Measurements from ENCODE around the gene CD55.

CD55 gene

GRCh38 chr1:207306023-207306422 lies 15.5 kb upstream of the CD55 start:
- Histone ChIP-seq H3K27me3 (ENCODE audit: insufficient read depth, low read length) (no peaks in the 10 kb centered on the region), H3K4ac (ENCODE audit: low read depth, low read length) (no peak overlapping the region), H3K9ac (ENCODE audit: low read length) (no peak overlapping the region), H4K12ac (ENCODE audit: low read depth, low read length) (no peak overlapping the region), H3K23ac (ENCODE audit: low read length) (no peak overlapping the region), H3K4me1 (ENCODE audit: control insufficient read depth in 1 of 2, insufficient read depth in 2 of 2, low read length in 2 of 2) (peaks cover 0 to 4% of the 10 kb centered on the region in 2 experiments), H2BK12ac (ENCODE audit: low read length) (no peak overlapping the region), H4K8ac (ENCODE audit: low read depth, low read length) (no peak overlapping the region), H2BK5ac (ENCODE audit: low read depth, low read length, poor library complexity) (no peak overlapping the region), H3K4me3 (ENCODE audit: low read depth, low read length) (no peak overlapping the region), H2AFZ (ENCODE audit: insufficient read depth, low read length, poor library complexity) (no peak overlapping the region), H3K79me1 (ENCODE audit: low read length) (no peaks in the 10 kb centered on the region), H2BK120ac (ENCODE audit: insufficient read depth, low read length, poor library complexity) (no peak overlapping the region), H3K79me2 (ENCODE audit: control insufficient read depth, insufficient read depth, low read length, poor library complexity) (no peaks in the 10 kb centered on the region), H3K4me2 (ENCODE audit: low read length) (no peak overlapping the region), H3K9me3 (ENCODE audit: insufficient read depth, low read depth, low read length) (no peaks in the 10 kb centered on the region), H3K27ac (ENCODE audit: low read depth, low read length) (no peak overlapping the region), H4K91ac (ENCODE audit: low read depth, low read length) (no peak overlapping the region), H2AK5ac (ENCODE audit: low read length) (no peak overlapping the region), H3K18ac (ENCODE audit: low read length) (no peak overlapping the region), H3K14ac (ENCODE audit: low read length) (no peak overlapping the region), H3K36me3 (ENCODE audit: control insufficient read depth in 1 of 2, insufficient read depth in 2 of 2, low read length in 2 of 2) (no peaks in the 10 kb centered on the region)
- WGBS (ENCODE audit: extremely low coverage, insufficient coverage, insufficient read length): no CpG with 5 or more reads among the region's 1 CpG
- DNase-seq: no peak

- no peaks in the 10 kb centered on the region for H3K79me1 ChIP-seq (ENCODE audit: low read length)
- H3K9me3 ChIP-seq (ENCODE audit: insufficient read depth, low read depth, low read length): no peaks in the 10 kb centered on the region
- no CpG with 5 or more reads among the region's 5 CpGs for WGBS (ENCODE audit: extremely low coverage, insufficient coverage, insufficient read length)
- H3K79me2 ChIP-seq (ENCODE audit: control insufficient read depth, insufficient read depth, low read length, poor library complexity): no peaks in the 10 kb centered on the region
- no peak for DNase-seq
- no peaks in the 10 kb centered on the region for H3K36me3 ChIP-seq (ENCODE audit: control insufficient read depth in 1 of 2, insufficient read depth in 2 of 2, low read length in 2 of 2)
- no peak overlapping the region for H4K12ac ChIP-seq (ENCODE audit: low read depth, low read length)
- H3K4me2 ChIP-seq (ENCODE audit: low read length): no peak overlapping the region
- no peak overlapping the region for H3K23ac ChIP-seq (ENCODE audit: low read length)
- no peak overlapping the region for H3K4me3 ChIP-seq (ENCODE audit: low read depth, low read length)
- no peak overlapping the region for H2AK5ac ChIP-seq (ENCODE audit: low read length)
- no peak overlapping the region for H2AFZ ChIP-seq (ENCODE audit: insufficient read depth, low read length, poor library complexity)
- H3K4ac ChIP-seq (ENCODE audit: low read depth, low read length): no peak overlapping the region
- no peak overlapping the region for H3K9ac ChIP-seq (ENCODE audit: low read length)
- H2BK5ac ChIP-seq (ENCODE audit: low read depth, low read length, poor library complexity): no peak overlapping the region
- no peak overlapping the region for H3K14ac ChIP-seq (ENCODE audit: low read length)
- H4K91ac ChIP-seq (ENCODE audit: low read depth, low read length): no peak overlapping the region
- H4K8ac ChIP-seq (ENCODE audit: low read depth, low read length): no peak overlapping the region
- peaks cover 0 to 4% of the 10 kb centered on the region in 2 experiments for H3K4me1 ChIP-seq (ENCODE audit: control insufficient read depth in 1 of 2, insufficient read depth in 2 of 2, low read length in 2 of 2)
- no peak overlapping the region for H2BK120ac ChIP-seq (ENCODE audit: insufficient read depth, low read length, poor library complexity)
- H3K18ac ChIP-seq (ENCODE audit: low read length): no peak overlapping the region
- no peak overlapping the region for H3K27ac ChIP-seq (ENCODE audit: low read depth, low read length)
- H3K27me3 ChIP-seq (ENCODE audit: insufficient read depth, low read length): no peaks in the 10 kb centered on the region
- H2BK12ac ChIP-seq (ENCODE audit: low read length): no peak overlapping the region
Observed at GRCh38 chr1:207306603-207307002, 14.9 kb upstream of the CD55 start.

GRCh38 chr1:207308451-207309190 lies 12.9 kb upstream of the CD55 start:
- H4K91ac ChIP-seq (ENCODE audit: low read depth, low read length): no peak overlapping the region
- H2AFZ ChIP-seq (ENCODE audit: insufficient read depth, low read length, poor library complexity): no peak overlapping the region
- H3K9me3 ChIP-seq (ENCODE audit: insufficient read depth, low read depth, low read length): no peaks in the 10 kb centered on the region
- no peak overlapping the region for H2BK120ac ChIP-seq (ENCODE audit: insufficient read depth, low read length, poor library complexity)
- H3K4ac ChIP-seq (ENCODE audit: low read depth, low read length): no peak overlapping the region
- no peaks in the 10 kb centered on the region for H3K27me3 ChIP-seq (ENCODE audit: insufficient read depth, low read length)
- no peak overlapping the region for H4K8ac ChIP-seq (ENCODE audit: low read depth, low read length)
- H2AK5ac ChIP-seq (ENCODE audit: low read length): no peak overlapping the region
- H3K4me1 ChIP-seq (ENCODE audit: control insufficient read depth in 1 of 2, insufficient read depth in 2 of 2, low read length in 2 of 2): peaks cover 0 to 4% of the 10 kb centered on the region in 2 experiments
- H3K23ac ChIP-seq (ENCODE audit: low read length): no peak overlapping the region
- no CpG with 5 or more reads among the region's 2 CpGs for WGBS (ENCODE audit: extremely low coverage, insufficient coverage, insufficient read length)
- no peak for DNase-seq
- no peak overlapping the region for H2BK5ac ChIP-seq (ENCODE audit: low read depth, low read length, poor library complexity)
- H4K12ac ChIP-seq (ENCODE audit: low read depth, low read length): no peak overlapping the region
- no peak overlapping the region for H3K27ac ChIP-seq (ENCODE audit: low read depth, low read length)
- no peak overlapping the region for H3K9ac ChIP-seq (ENCODE audit: low read length)
- no peak overlapping the region for H3K4me3 ChIP-seq (ENCODE audit: low read depth, low read length)
- no peaks in the 10 kb centered on the region for H3K79me2 ChIP-seq (ENCODE audit: control insufficient read depth, insufficient read depth, low read length, poor library complexity)
- no peaks in the 10 kb centered on the region for H3K79me1 ChIP-seq (ENCODE audit: low read length)
- no peak overlapping the region for H3K14ac ChIP-seq (ENCODE audit: low read length)
- H3K4me2 ChIP-seq (ENCODE audit: low read length): no peak overlapping the region
- H3K36me3 ChIP-seq (ENCODE audit: control insufficient read depth in 1 of 2, insufficient read depth in 2 of 2, low read length in 2 of 2): no peaks in the 10 kb centered on the region
- no peak overlapping the region for H2BK12ac ChIP-seq (ENCODE audit: low read length)
- no peak overlapping the region for H3K18ac ChIP-seq (ENCODE audit: low read length)

GRCh38 chr1:207309745-207310273 lies 11.7 kb upstream of the CD55 start:
- DNase-seq: peak; percentile 72 to 75
- no peak overlapping the region for H3K4me3 ChIP-seq (ENCODE audit: low read depth, low read length)
- no peak overlapping the region for H4K12ac ChIP-seq (ENCODE audit: low read depth, low read length)
- H3K79me2 ChIP-seq (ENCODE audit: control insufficient read depth, insufficient read depth, low read length, poor library complexity): no peaks in the 10 kb centered on the region
- H2BK12ac ChIP-seq (ENCODE audit: low read length): no peak overlapping the region
- H3K18ac ChIP-seq (ENCODE audit: low read length): no peak overlapping the region
- peaks cover 0 to 4% of the 10 kb centered on the region in 2 experiments for H3K4me1 ChIP-seq (ENCODE audit: control insufficient read depth in 1 of 2, insufficient read depth in 2 of 2, low read length in 2 of 2)
- no peak overlapping the region for H2AK5ac ChIP-seq (ENCODE audit: low read length)
- no peak overlapping the region for H2BK120ac ChIP-seq (ENCODE audit: insufficient read depth, low read length, poor library complexity)
- H3K4ac ChIP-seq (ENCODE audit: low read depth, low read length): no peak overlapping the region
- WGBS (ENCODE audit: extremely low coverage, insufficient coverage, insufficient read length): no CpG with 5 or more reads among the region's 4 CpGs
- no peaks in the 10 kb centered on the region for H3K9me3 ChIP-seq (ENCODE audit: insufficient read depth, low read depth, low read length)
- no peak overlapping the region for H4K91ac ChIP-seq (ENCODE audit: low read depth, low read length)
- no peak overlapping the region for H2BK5ac ChIP-seq (ENCODE audit: low read depth, low read length, poor library complexity)
- H3K27me3 ChIP-seq (ENCODE audit: insufficient read depth, low read length): no peaks in the 10 kb centered on the region
- H3K27ac ChIP-seq (ENCODE audit: low read depth, low read length): no peak overlapping the region
- H3K9ac ChIP-seq (ENCODE audit: low read length): no peak overlapping the region
- no peaks in the 10 kb centered on the region for H3K36me3 ChIP-seq (ENCODE audit: control insufficient read depth in 1 of 2, insufficient read depth in 2 of 2, low read length in 2 of 2)
- no peak overlapping the region for H3K14ac ChIP-seq (ENCODE audit: low read length)
- H2AFZ ChIP-seq (ENCODE audit: insufficient read depth, low read length, poor library complexity): no peak overlapping the region
- no peak overlapping the region for H3K23ac ChIP-seq (ENCODE audit: low read length)
- H4K8ac ChIP-seq (ENCODE audit: low read depth, low read length): no peak overlapping the region
- H3K4me2 ChIP-seq (ENCODE audit: low read length): no peak overlapping the region
- H3K79me1 ChIP-seq (ENCODE audit: low read length): no peaks in the 10 kb centered on the region
